ENCODE measurements around the gene SPRR2E.
"Not testable (repeated sequence)": the region's sequence is repeated elsewhere in the genome, so short reads cannot be mapped to it uniquely, and the experiment has no call there.

SPRR2E gene

GRCh38 chr1:153094426-153094825, at the start of gene SPRR2E:
Gene SPRR2E, minus strand, starts transcription at chr1:153094526. Its CDS starts 775 bp downstream, at chr1:153093751.
- no peak for DNase-seq

- DNase-seq: no peak
Observed at GRCh38 chr1:153141377-153141776, 47.1 kb upstream of the SPRR2E start.

GRCh38 chr1:153140484-153140883, 46.2 kb upstream of the SPRR2E start:
- no peak for DNase-seq

GRCh38 chr1:153133743-153134142, 39.4 kb upstream of the SPRR2E start:
- DNase-seq: no peak

GRCh38 chr1:153133267-153133666, 38.9 kb upstream of the SPRR2E start:
- DNase-seq: no peak

GRCh38 chr1:153128688-153129087, 34.4 kb upstream of the SPRR2E start:
- DNase-seq: not testable (repeated sequence)

- no peak for DNase-seq
Observed at GRCh38 chr1:153127296-153127695, 33.0 kb upstream of the SPRR2E start.

- DNase-seq: no peak
Observed at GRCh38 chr1:153125536-153125935, 31.2 kb upstream of the SPRR2E start.

GRCh38 chr1:153123793-153124192, 29.5 kb upstream of the SPRR2E start:
- DNase-seq: not testable (repeated sequence)

- DNase-seq: no peak
Observed at GRCh38 chr1:153122831-153123421, 28.6 kb upstream of the SPRR2E start.

- no peak for DNase-seq
Observed at GRCh38 chr1:153120945-153121344, 26.6 kb upstream of the SPRR2E start.

GRCh38 chr1:153119491-153119971, 25.2 kb upstream of the SPRR2E start:
- DNase-seq: no peak

- not testable (repeated sequence) for DNase-seq
Observed at GRCh38 chr1:153115264-153115663, 20.9 kb upstream of the SPRR2E start.

GRCh38 chr1:153113416-153113815, 19.1 kb upstream of the SPRR2E start, which contains the start of gene SPRR2F:
Gene SPRR2F, minus strand, starts transcription at chr1:153113516. Its CDS starts 783 bp downstream, at chr1:153112733.
- no peak for DNase-seq

- not testable (repeated sequence) for DNase-seq
Observed at GRCh38 chr1:153112454-153112853, 18.1 kb upstream of the SPRR2E start.

GRCh38 chr1:153100245-153100644, 5.9 kb upstream of the SPRR2E start:
- DNase-seq: no peak

- DNase-seq: no peak
Observed at GRCh38 chr1:153099461-153100045, 5.2 kb upstream of the SPRR2E start.

GRCh38 chr1:153095764-153096163, 1.4 kb upstream of the SPRR2E start:
- no peak for DNase-seq

- no peak for DNase-seq
Observed at GRCh38 chr1:153087652-153088051, 6.7 kb downstream of the SPRR2E start.

GRCh38 chr1:153081736-153082135, 12.6 kb downstream of the SPRR2E start:
- no peak for DNase-seq

- DNase-seq: no peak
Observed at GRCh38 chr1:153072806-153073726, 21.3 kb downstream of the SPRR2E start.

- DNase-seq: no peak
Observed at GRCh38 chr1:153071511-153071910, 22.8 kb downstream of the SPRR2E start, which contains the start of gene SPRR2B. Gene SPRR2B, minus strand, starts transcription at chr1:153071611. Its CDS starts 772 bp downstream, at chr1:153070839.
